Esophagus (tissue), 2 donors: Measurements from ENCODE around the gene UBN1. TPM values are rescaled to one million over a fixed set of nuclear protein-coding genes. Genes with fewer than 3 reads are reported as not detected.

Experiments
- H3K27ac ChIP-seq, 2 donors: one replicate each; pipeline ENCODE4 v1.5.1; 2013; ENCODE audit warnings: low read depth in 2 of 2, mild to moderate bottlenecking in 2 of 2, inconsistent platforms in 1 of 2, low read length in 1 of 2, moderate library complexity in 1 of 2
- H3K27me3 ChIP-seq, 2 donors: one replicate each; pipeline ENCODE4 v1.6.1; 2013; ENCODE audit warnings: low read length in 2 of 2, control low read depth in 1 of 2, mild to moderate bottlenecking in 1 of 2; ENCODE audit not compliant: insufficient read depth in 2 of 2, control insufficient read depth in 1 of 2
- H3K36me3 ChIP-seq, 2 donors: one replicate each; pipeline ENCODE4 v1.6.1; 2013; ENCODE audit warnings: low read length in 1 of 2; ENCODE audit not compliant: control insufficient read depth in 2 of 2, insufficient read depth in 2 of 2
- H3K4me1 ChIP-seq, 2 donors: one replicate each; pipeline ENCODE4 v1.6.1; 2013; ENCODE audit warnings: low read length in 1 of 2; ENCODE audit not compliant: control insufficient read depth in 2 of 2, insufficient read depth in 2 of 2
- H3K4me3 ChIP-seq, 2 donors: one replicate each; pipeline ENCODE4 v1.5.1; 2013; ENCODE audit warnings: low read length in 2 of 2, mild to moderate bottlenecking in 2 of 2, low read depth in 1 of 2, moderate library complexity in 1 of 2
- H3K9me3 ChIP-seq, 2 donors: one replicate each; pipeline ENCODE4 v1.6.1; 2013; ENCODE audit warnings: mild to moderate bottlenecking in 2 of 2, low read depth in 1 of 2, low read length in 1 of 2, moderate library complexity in 1 of 2; ENCODE audit not compliant: control insufficient read depth in 2 of 2, insufficient read depth in 1 of 2
- WGBS, 2 donors: extraction: QIAGEN DNeasy Blood & Tissue Kit; methylation state at CpG; one replicate each; pipeline ENCODE4 v1.1.7; 2013; 5-methylcytosine and 5-hydroxymethylcytosine counted together
- polyA plus RNA-seq, 2 donors: library from polyadenylated mRNA; stranded (reverse); fragments of 200-250 nt; gene quantifications; one replicate each; pipeline ENCODE4 v1.2.3, GENCODE V29; 2013
- donor health status: healthy with polysubstance abuse.
- donor health status: Bipolar disorder and iron deficiency.

UBN1 gene
- polyA plus RNA-seq, 2 donors: 5.1 to 7.7 TPM

GRCh38 chr16:4833584-4833983 lies 13.7 kb upstream of the UBN1 start:
- Histone ChIP-seq H3K4me3 (no peak overlapping the region), H3K9me3 (no peaks in the 10 kb centered on the region), H3K36me3 (peaks cover 18% of the 10 kb centered on the region in 2 donors), H3K27ac (no peak overlapping the region), H3K4me1 (no peaks in the 10 kb centered on the region), H3K27me3 (no peaks in the 10 kb centered on the region)
- 85 to 92% methylated on average over 1 of the region's 1 CpG for WGBS, 2 donors

GRCh38 chr16:4836727-4837126 lies 10.6 kb upstream of the UBN1 start:
- H3K36me3 ChIP-seq: peaks cover 12 to 14% of the 10 kb centered on the region in 2 donors
- 90% methylated on average over 2 of the region's 2 CpGs for WGBS, 2 donors
- no peaks in the 10 kb centered on the region for H3K27me3 ChIP-seq
- no peaks in the 10 kb centered on the region for H3K9me3 ChIP-seq
- H3K27ac ChIP-seq: no peak overlapping the region
- H3K4me1 ChIP-seq: no peaks in the 10 kb centered on the region
- H3K4me3 ChIP-seq: no peak overlapping the region

GRCh38 chr16:4837733-4838501 lies 9.4 kb upstream of the UBN1 start:
- WGBS, 2 donors: 82 to 90% methylated on average over 13 of the region's 13 CpGs
- Histone ChIP-seq H3K4me3 (no peak overlapping the region), H3K27ac (no peak overlapping the region), H3K4me1 (no peaks in the 10 kb centered on the region), H3K9me3 (no peaks in the 10 kb centered on the region), H3K27me3 (no peaks in the 10 kb centered on the region), H3K36me3 (peaks cover 11 to 17% of the 10 kb centered on the region in 2 donors)

- Histone ChIP-seq H3K27me3 (no peaks in the 10 kb centered on the region), H3K27ac (no peak overlapping the region), H3K4me3 (no peak overlapping the region), H3K36me3 (peaks cover 7 to 17% of the 10 kb centered on the region in 2 donors), H3K4me1 (no peaks in the 10 kb centered on the region), H3K9me3 (no peaks in the 10 kb centered on the region)
- WGBS, 2 donors: 67 to 76% methylated on average over 5 of the region's 5 CpGs
Measured at GRCh38 chr16:4839942-4840341, 7.3 kb upstream of the UBN1 start.

- Histone ChIP-seq H3K27ac (no peak overlapping the region), H3K27me3 (no peaks in the 10 kb centered on the region), H3K9me3 (no peaks in the 10 kb centered on the region), H3K36me3 (peaks cover 7 to 17% of the 10 kb centered on the region in 2 donors), H3K4me3 (no peak overlapping the region), H3K4me1 (no peaks in the 10 kb centered on the region)
- WGBS, 2 donors: 76 to 79% methylated on average over 5 of the region's 5 CpGs
Measured at GRCh38 chr16:4840984-4841383, 6.3 kb upstream of the UBN1 start.

- H3K27ac ChIP-seq: peak overlapping the region; percentile 95 to 98
- WGBS, 2 donors: 0 to 1% methylated on average over 27 of the region's 27 CpGs
- peaks cover 0 to 4% of the 10 kb centered on the region in 2 donors for H3K4me1 ChIP-seq
- peak overlapping the region; percentile 74 to 86 for H3K4me3 ChIP-seq
- H3K9me3 ChIP-seq: no peaks in the 10 kb centered on the region
- peaks cover 4 to 6% of the 10 kb centered on the region in 2 donors for H3K36me3 ChIP-seq
- no peaks in the 10 kb centered on the region for H3K27me3 ChIP-seq
Measured at GRCh38 chr16:4846503-4846900, 779 bp upstream of the UBN1 start.

GRCh38 chr16:4847774-4848587 lies 700 bp downstream of the UBN1 start:
- H3K4me3 ChIP-seq: peak overlapping the region; percentile 74 to 86
- H3K27me3 ChIP-seq: no peaks in the 10 kb centered on the region
- peaks cover 0 to 1% of the 10 kb centered on the region in 2 donors for H3K36me3 ChIP-seq
- no peaks in the 10 kb centered on the region for H3K9me3 ChIP-seq
- H3K4me1 ChIP-seq: peaks cover 0 to 4% of the 10 kb centered on the region in 2 donors
- peak overlapping the region; percentile 93 to 95 for H3K27ac ChIP-seq
- 0 to 1% methylated on average over 82 to 83 of the region's 83 CpGs for WGBS, 2 donors

GRCh38 chr16:4850211-4850610 lies 2.9 kb downstream of the UBN1 start:
- 60 to 62% methylated on average over 3 of the region's 3 CpGs for WGBS, 2 donors
- Histone ChIP-seq H3K27ac (no peak overlapping the region), H3K4me3 (no peak overlapping the region), H3K4me1 (peaks cover 0 to 4% of the 10 kb centered on the region in 2 donors), H3K27me3 (no peaks in the 10 kb centered on the region), H3K9me3 (no peaks in the 10 kb centered on the region), H3K36me3 (peaks cover 4% of the 10 kb centered on the region in 2 donors)

- WGBS, 2 donors: 51 to 57% methylated on average over 1 of the region's 1 CpG
Measured at GRCh38 chr16:4852221-4852872, 5.1 kb downstream of the UBN1 start.

More at GRCh38 chr16:4852221-4852872, 5.1 kb downstream of the UBN1 start:
- Histone ChIP-seq H3K9me3 (no peaks in the 10 kb centered on the region), H3K36me3 (peaks cover 4 to 6% of the 10 kb centered on the region in 2 donors), H3K4me3 (no peak overlapping the region), H3K27me3 (no peaks in the 10 kb centered on the region), H3K27ac (peak overlapping the region in 1 of 2 donors; percentile 6), H3K4me1 (peaks cover 0 to 4% of the 10 kb centered on the region in 2 donors)
